Hypothalamus (tissue), 51 donors: ENCODE data around the gene HYDIN.
"Not testable (repeated sequence)": the region's sequence is repeated elsewhere in the genome, so short reads cannot be mapped to it uniquely, and the experiment has no call there.

Source experiments
- DNase-seq, 51 donors: peaks; one replicate each; lab custom pipeline; 2025; lab: John Stamatoyannopoulos, UW

Gene HYDIN

GRCh38 chr16:71015419-71015818 lies 215.1 kb downstream of the HYDIN start:
- not testable (repeated sequence) for DNase-seq

GRCh38 chr16:71009440-71010223 lies 220.9 kb downstream of the HYDIN start:
- DNase-seq, result not testable (repeated sequence)

- not testable (repeated sequence) for DNase-seq
Observed at GRCh38 chr16:71006516-71006915, 224.0 kb downstream of the HYDIN start.

- peak in 1 of 51 donors; percentile 0 for DNase-seq
Observed at GRCh38 chr16:70999735-71000134, 230.8 kb downstream of the HYDIN start.

- not testable (repeated sequence) for DNase-seq
Observed at GRCh38 chr16:70995799-70996198, 234.7 kb downstream of the HYDIN start.

- not testable (repeated sequence) for DNase-seq
Observed at GRCh38 chr16:70992511-70992910, 238.0 kb downstream of the HYDIN start.

GRCh38 chr16:70987019-70987715 lies 243.4 kb downstream of the HYDIN start:
- DNase-seq, result not testable (repeated sequence)

GRCh38 chr16:70984675-70985074 lies 245.8 kb downstream of the HYDIN start:
- DNase-seq, result not testable (repeated sequence)

- DNase-seq, result not testable (repeated sequence)
Observed at GRCh38 chr16:70968332-70968731, 262.2 kb downstream of the HYDIN start.

GRCh38 chr16:70960169-70960568 lies 270.4 kb downstream of the HYDIN start:
- DNase-seq, result not testable (repeated sequence)

- not testable (repeated sequence) for DNase-seq
Observed at GRCh38 chr16:70954922-70955321, 275.6 kb downstream of the HYDIN start.

- DNase-seq, result not testable (repeated sequence)
Observed at GRCh38 chr16:70953824-70954223, 276.7 kb downstream of the HYDIN start.

GRCh38 chr16:70943551-70943950 lies 287.0 kb downstream of the HYDIN start:
- not testable (repeated sequence) for DNase-seq

- DNase-seq, result not testable (repeated sequence)
Observed at GRCh38 chr16:70939690-70940359, 290.7 kb downstream of the HYDIN start.

GRCh38 chr16:70936781-70937525 lies 293.6 kb downstream of the HYDIN start:
- DNase-seq, result peak in 3 of 51 donors; percentile 3 to 34 (median 4)

- DNase-seq, result not testable (repeated sequence)
Observed at GRCh38 chr16:70935325-70935724, 295.2 kb downstream of the HYDIN start.

- not testable (repeated sequence) for DNase-seq
Observed at GRCh38 chr16:70933746-70934145, 296.8 kb downstream of the HYDIN start.

- DNase-seq, result not testable (repeated sequence)
Observed at GRCh38 chr16:70930757-70931156, 299.8 kb downstream of the HYDIN start.

- DNase-seq, result peak in 5 of 51 donors; percentile 0 to 7 (median 2)
Observed at GRCh38 chr16:70922164-70922563, 308.4 kb downstream of the HYDIN start.

GRCh38 chr16:70920661-70921060 lies 309.9 kb downstream of the HYDIN start:
- not testable (repeated sequence) for DNase-seq
